Measurements from ENCODE around the gene MRPL12. TPM values are rescaled to one million over a fixed set of nuclear protein-coding genes. Genes with fewer than 3 reads are reported as not detected.

Gene MRPL12
- total and polyA plus RNA-seq, 2 of the 13 experiments (the other 11 are each of a cell fraction or from before 2014, with no cell fraction given): 39.1 to 94.1 TPM

- TF ChIP-seq ZNF883 (CRISPR knock-in tag; IDR thresholded peaks at IDR 0.05; ENCODE audit: not compliant biosample characterization) (no peak), KAT7 (CRISPR knock-in tag; IDR thresholded peaks at IDR 0.05; ENCODE audit: borderline replicate concordance) (peak; percentile 88; the same call in 1 of the 2 replicates), HDAC2 (CRISPR knock-in tag; IDR thresholded peaks at IDR 0.05) (peak; percentile 82), MEF2D (CRISPR knock-in tag; IDR thresholded peaks at IDR 0.05) (peak; percentile 85), EED (CRISPR knock-in tag; IDR thresholded peaks at IDR 0.05) (peak; percentile 88), HNRNPL (IDR thresholded peaks at IDR 0.05; ENCODE audit: low read depth, low read length) (peak; percentile 96), TRAFD1 (CRISPR knock-in tag; IDR thresholded peaks at IDR 0.05; ENCODE audit: borderline replicate concordance) (no peak), EHMT2 (IDR thresholded peaks at IDR 0.05; ENCODE audit: borderline replicate concordance, low read depth, low read length) (no peak), ZNF3 (CRISPR knock-in tag; IDR thresholded peaks at IDR 0.05) (no peak), TBX2 (CRISPR knock-in tag; IDR thresholded peaks at IDR 0.05; ENCODE audit: borderline replicate concordance) (peak; percentile 92; the same call in 1 of the 2 replicates), GLI4 (CRISPR knock-in tag; IDR thresholded peaks at IDR 0.05; ENCODE audit: borderline replicate concordance) (no peak; the same call in 1 of the 2 replicates), ZNF225 (CRISPR knock-in tag; IDR thresholded peaks at IDR 0.05) (0 out of 2 replicates have a peak, but pooled peaks have one; percentile 77), ZNF230 (CRISPR knock-in tag; IDR thresholded peaks at IDR 0.05) (peak; percentile 94), KAT8 (CRISPR knock-in tag; IDR thresholded peaks at IDR 0.05) (peak; percentile 77), ZNF281 (CRISPR knock-in tag; IDR thresholded peaks at IDR 0.05; ENCODE audit: borderline replicate concordance) (peak; percentile 88; the same call in 1 of the 2 replicates), ZNF274 (CRISPR knock-in tag; IDR thresholded peaks at IDR 0.05) (peak; percentile 26; the same call in 1 of the 2 replicates), ZKSCAN5 (CRISPR knock-in tag; IDR thresholded peaks at IDR 0.05) (peak; percentile 54; the same call in 1 of the 2 replicates), ZNF367 (CRISPR knock-in tag; IDR thresholded peaks at IDR 0.05; ENCODE audit: borderline replicate concordance) (no peak; the same call in 1 of the 2 replicates), SOX5 (CRISPR knock-in tag; IDR thresholded peaks at IDR 0.05; ENCODE audit: borderline replicate concordance) (peak; percentile 71)
- TF ChIP-seq, protein P1, sequence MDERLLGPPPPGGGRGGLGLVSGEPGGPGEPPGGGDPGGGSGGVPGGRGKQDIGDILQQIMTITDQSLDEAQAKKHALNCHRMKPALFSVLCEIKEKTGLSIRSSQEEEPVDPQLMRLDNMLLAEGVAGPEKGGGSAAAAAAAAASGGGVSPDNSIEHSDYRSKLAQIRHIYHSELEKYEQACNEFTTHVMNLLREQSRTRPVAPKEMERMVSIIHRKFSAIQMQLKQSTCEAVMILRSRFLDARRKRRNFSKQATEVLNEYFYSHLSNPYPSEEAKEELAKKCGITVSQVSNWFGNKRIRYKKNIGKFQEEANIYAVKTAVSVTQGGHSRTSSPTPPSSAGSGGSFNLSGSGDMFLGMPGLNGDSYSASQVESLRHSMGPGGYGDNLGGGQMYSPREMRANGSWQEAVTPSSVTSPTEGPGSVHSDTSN (CRISPR knock-in tag; IDR thresholded peaks at IDR 0.05): no peak
- TF ChIP-seq, protein P2, sequence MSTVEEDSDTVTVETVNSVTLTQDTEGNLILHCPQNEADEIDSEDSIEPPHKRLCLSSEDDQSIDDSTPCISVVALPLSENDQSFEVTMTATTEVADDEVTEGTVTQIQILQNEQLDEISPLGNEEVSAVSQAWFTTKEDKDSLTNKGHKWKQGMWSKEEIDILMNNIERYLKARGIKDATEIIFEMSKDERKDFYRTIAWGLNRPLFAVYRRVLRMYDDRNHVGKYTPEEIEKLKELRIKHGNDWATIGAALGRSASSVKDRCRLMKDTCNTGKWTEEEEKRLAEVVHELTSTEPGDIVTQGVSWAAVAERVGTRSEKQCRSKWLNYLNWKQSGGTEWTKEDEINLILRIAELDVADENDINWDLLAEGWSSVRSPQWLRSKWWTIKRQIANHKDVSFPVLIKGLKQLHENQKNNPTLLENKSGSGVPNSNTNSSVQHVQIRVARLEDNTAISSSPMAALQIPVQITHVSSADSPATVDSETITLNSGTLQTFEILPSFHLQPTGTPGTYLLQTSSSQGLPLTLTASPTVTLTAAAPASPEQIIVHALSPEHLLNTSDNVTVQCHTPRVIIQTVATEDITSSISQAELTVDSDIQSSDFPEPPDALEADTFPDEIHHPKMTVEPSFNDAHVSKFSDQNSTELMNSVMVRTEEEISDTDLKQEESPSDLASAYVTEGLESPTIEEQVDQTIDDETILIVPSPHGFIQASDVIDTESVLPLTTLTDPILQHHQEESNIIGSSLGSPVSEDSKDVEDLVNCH (CRISPR knock-in tag; IDR thresholded peaks at IDR 0.05): no peak
Measured at GRCh38 chr17:81713556-81714411, 10.6 kb downstream of the MRPL12 start (continued).

All from HepG2 (cell line).